H1 (cell line): ENCODE results near the gene HMGCL. TPM values are rescaled to one million over a fixed set of nuclear protein-coding genes. Genes with fewer than 3 reads are reported as not detected.

Experiments
- HDAC6 ChIP-seq: IDR thresholded peaks from one replicate; pipeline ENCODE4 v1.7.1; 2012; ENCODE audit warnings: low read depth, mild to moderate bottlenecking, inconsistent platforms, low read length, moderate library complexity
- JUND ChIP-seq: IDR thresholded peaks from 2 replicates; pipeline ENCODE4 v1.6.1; 2011; ENCODE audit warnings: mild to moderate bottlenecking, improper control_type of control experiment, low read length
- KDM4A ChIP-seq: IDR thresholded peaks from one replicate; pipeline ENCODE4 v1.7.1; 2012; ENCODE audit warnings: low read depth, mild to moderate bottlenecking, moderate library complexity, low read length, inconsistent platforms; ENCODE audit not compliant: severe bottlenecking
- MAFK ChIP-seq: IDR thresholded peaks from 2 replicates; pipeline ENCODE4 v1.6.1; 2012; ENCODE audit warnings: low read depth, mild to moderate bottlenecking, improper control_type of control experiment, low read length
- POLR2AphosphoS5 ChIP-seq: IDR thresholded peaks from 2 replicates; pipeline ENCODE4 v1.6.1; 2011; ENCODE audit warnings: low read depth, low read length
- SIX5 ChIP-seq: IDR thresholded peaks from 2 replicates; pipeline ENCODE4 v1.6.1; 2011; ENCODE audit warnings: mild to moderate bottlenecking, low read depth, low read length
- SP2 ChIP-seq: IDR thresholded peaks from 2 replicates; pipeline ENCODE4 v1.6.1; 2012; ENCODE audit warnings: mild to moderate bottlenecking, low read length, inconsistent platforms
- SP4 ChIP-seq: IDR thresholded peaks from 2 replicates; pipeline ENCODE4 v1.6.1; 2012; ENCODE audit warnings: low read length, inconsistent platforms
- YY1 ChIP-seq: IDR thresholded peaks from 2 replicates; pipeline ENCODE4 v1.6.1; 2011; ENCODE audit warnings: low read depth, mild to moderate bottlenecking, low read length
- polyA plus RNA-seq, 7 experiments: library from polyadenylated mRNA; depleted of rRNA in 3 of 7; stranded (reverse) in 5 of 7; unstranded in 2 of 7; fragments of >200 nt in 5 of 7; fragments of 200-250 nt in 2 of 7; gene quantifications; 1 replicate in 5 of 7; 2 replicates in 1 of 7; 4 replicates in 1 of 7; pipeline versions ENCODE4 v1.2.1 to v1.2.3, GENCODE V29; 2011 to 2013; ENCODE audit warnings: missing spikeins in 2 of 7, mixed read lengths in 2 of 7
- total RNA-seq: library from RNA; stranded (reverse); fragmentation: NEBNext Ultra II Directional; extraction: Animal tissue kit (Norgen Biotek cat#: 25700); gene quantifications from 2 replicates; pipeline ENCODE4 v1.2.1, GENCODE V29; 2021
- TF ChIP-seq, protein P1 (sequence below): fragments of 300-600 bp; sonication (generic); IDR thresholded peaks from 2 replicates; pipeline ENCODE4 v1.7.1; 2012; ENCODE audit warnings: low read length, moderate library complexity, mild to moderate bottlenecking, inconsistent platforms; ENCODE audit not compliant: insufficient replicate concordance
- TF ChIP-seq, protein P2 (sequence below): IDR thresholded peaks from 2 replicates; pipeline ENCODE4 v1.6.1; 2012; ENCODE audit warnings: inconsistent platforms

The HMGCL gene
- total and polyA plus RNA-seq, 2 of the 8 experiments (the other 6 are each of a cell fraction or from before 2014, with no cell fraction given), result 13.7 to 19.5 TPM

DNA sequence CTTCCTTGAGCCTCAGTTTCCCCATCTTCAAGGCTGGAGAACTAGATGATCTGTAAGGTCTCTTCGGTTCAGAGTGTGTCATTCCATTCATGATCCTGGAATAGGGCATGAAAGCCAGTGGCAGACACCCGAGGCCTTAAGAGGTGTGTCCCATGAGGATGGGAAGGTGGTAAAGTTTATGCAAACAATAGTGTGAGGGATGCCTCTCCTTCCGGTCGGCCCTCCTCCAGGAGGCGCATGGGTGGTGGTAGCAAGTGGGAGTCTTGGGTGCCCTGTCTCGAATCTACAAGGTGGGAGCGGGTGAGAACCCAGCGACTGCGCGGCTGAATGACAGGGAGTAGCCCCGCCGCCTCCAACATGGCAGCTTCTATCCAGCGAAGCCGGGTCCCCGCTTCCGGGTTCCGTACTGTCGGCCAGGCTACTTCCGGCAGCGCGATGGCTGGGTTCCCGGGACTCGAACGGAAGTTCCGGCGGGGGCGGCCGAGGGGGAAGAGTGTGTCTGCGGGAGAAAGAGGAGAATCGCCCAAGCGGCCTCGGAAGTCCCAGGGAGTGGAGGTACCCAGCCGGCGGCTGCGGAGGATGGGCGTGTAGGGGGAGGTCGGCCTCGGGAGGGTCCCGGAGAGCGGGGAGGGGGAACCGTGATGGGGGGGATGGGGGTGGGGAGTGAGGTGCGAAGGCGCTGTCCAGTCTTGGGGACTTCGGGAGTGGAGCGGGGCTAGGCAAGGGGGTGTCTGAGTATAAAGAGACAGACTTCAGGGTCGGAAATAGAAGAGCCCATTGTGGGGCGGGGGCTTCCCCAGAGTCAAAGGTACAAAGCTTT lies 34.3 kb downstream of the HMGCL start, which contains the start of gene LYPLA2 (continued):
- TF ChIP-seq, protein P1, sequence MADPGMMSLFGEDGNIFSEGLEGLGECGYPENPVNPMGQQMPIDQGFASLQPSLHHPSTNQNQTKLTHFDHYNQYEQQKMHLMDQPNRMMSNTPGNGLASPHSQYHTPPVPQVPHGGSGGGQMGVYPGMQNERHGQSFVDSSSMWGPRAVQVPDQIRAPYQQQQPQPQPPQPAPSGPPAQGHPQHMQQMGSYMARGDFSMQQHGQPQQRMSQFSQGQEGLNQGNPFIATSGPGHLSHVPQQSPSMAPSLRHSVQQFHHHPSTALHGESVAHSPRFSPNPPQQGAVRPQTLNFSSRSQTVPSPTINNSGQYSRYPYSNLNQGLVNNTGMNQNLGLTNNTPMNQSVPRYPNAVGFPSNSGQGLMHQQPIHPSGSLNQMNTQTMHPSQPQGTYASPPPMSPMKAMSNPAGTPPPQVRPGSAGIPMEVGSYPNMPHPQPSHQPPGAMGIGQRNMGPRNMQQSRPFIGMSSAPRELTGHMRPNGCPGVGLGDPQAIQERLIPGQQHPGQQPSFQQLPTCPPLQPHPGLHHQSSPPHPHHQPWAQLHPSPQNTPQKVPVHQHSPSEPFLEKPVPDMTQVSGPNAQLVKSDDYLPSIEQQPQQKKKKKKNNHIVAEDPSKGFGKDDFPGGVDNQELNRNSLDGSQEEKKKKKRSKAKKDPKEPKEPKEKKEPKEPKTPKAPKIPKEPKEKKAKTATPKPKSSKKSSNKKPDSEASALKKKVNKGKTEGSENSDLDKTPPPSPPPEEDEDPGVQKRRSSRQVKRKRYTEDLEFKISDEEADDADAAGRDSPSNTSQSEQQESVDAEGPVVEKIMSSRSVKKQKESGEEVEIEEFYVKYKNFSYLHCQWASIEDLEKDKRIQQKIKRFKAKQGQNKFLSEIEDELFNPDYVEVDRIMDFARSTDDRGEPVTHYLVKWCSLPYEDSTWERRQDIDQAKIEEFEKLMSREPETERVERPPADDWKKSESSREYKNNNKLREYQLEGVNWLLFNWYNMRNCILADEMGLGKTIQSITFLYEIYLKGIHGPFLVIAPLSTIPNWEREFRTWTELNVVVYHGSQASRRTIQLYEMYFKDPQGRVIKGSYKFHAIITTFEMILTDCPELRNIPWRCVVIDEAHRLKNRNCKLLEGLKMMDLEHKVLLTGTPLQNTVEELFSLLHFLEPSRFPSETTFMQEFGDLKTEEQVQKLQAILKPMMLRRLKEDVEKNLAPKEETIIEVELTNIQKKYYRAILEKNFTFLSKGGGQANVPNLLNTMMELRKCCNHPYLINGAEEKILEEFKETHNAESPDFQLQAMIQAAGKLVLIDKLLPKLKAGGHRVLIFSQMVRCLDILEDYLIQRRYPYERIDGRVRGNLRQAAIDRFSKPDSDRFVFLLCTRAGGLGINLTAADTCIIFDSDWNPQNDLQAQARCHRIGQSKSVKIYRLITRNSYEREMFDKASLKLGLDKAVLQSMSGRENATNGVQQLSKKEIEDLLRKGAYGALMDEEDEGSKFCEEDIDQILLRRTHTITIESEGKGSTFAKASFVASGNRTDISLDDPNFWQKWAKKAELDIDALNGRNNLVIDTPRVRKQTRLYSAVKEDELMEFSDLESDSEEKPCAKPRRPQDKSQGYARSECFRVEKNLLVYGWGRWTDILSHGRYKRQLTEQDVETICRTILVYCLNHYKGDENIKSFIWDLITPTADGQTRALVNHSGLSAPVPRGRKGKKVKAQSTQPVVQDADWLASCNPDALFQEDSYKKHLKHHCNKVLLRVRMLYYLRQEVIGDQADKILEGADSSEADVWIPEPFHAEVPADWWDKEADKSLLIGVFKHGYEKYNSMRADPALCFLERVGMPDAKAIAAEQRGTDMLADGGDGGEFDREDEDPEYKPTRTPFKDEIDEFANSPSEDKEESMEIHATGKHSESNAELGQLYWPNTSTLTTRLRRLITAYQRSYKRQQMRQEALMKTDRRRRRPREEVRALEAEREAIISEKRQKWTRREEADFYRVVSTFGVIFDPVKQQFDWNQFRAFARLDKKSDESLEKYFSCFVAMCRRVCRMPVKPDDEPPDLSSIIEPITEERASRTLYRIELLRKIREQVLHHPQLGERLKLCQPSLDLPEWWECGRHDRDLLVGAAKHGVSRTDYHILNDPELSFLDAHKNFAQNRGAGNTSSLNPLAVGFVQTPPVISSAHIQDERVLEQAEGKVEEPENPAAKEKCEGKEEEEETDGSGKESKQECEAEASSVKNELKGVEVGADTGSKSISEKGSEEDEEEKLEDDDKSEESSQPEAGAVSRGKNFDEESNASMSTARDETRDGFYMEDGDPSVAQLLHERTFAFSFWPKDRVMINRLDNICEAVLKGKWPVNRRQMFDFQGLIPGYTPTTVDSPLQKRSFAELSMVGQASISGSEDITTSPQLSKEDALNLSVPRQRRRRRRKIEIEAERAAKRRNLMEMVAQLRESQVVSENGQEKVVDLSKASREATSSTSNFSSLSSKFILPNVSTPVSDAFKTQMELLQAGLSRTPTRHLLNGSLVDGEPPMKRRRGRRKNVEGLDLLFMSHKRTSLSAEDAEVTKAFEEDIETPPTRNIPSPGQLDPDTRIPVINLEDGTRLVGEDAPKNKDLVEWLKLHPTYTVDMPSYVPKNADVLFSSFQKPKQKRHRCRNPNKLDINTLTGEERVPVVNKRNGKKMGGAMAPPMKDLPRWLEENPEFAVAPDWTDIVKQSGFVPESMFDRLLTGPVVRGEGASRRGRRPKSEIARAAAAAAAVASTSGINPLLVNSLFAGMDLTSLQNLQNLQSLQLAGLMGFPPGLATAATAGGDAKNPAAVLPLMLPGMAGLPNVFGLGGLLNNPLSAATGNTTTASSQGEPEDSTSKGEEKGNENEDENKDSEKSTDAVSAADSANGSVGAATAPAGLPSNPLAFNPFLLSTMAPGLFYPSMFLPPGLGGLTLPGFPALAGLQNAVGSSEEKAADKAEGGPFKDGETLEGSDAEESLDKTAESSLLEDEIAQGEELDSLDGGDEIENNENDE, result no peak
- TF ChIP-seq MAFK, result no peak
- TF ChIP-seq POLR2AphosphoS5, result 0 out of 2 replicates have a peak, but pooled peaks have one; percentile 20
- no peak for TF ChIP-seq SP2
- TF ChIP-seq SIX5, result no peak
- no peak for TF ChIP-seq HDAC6
- no peak for TF ChIP-seq JUND
- TF ChIP-seq YY1, result peak; percentile 95
- no peak for TF ChIP-seq SP4
- TF ChIP-seq, protein P2, sequence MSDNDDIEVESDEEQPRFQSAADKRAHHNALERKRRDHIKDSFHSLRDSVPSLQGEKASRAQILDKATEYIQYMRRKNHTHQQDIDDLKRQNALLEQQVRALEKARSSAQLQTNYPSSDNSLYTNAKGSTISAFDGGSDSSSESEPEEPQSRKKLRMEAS, result no peak
- TF ChIP-seq KDM4A, result peak; percentile 42
